Adrenal gland (tissue), 5 donors: ENCODE results near the gene SFN.

Experiments
- POLR2A ChIP-seq, 2 donors: fragments of 450-650 bp; IDR thresholded peaks; one replicate each; pipeline ENCODE4 v1.6.1; 2017; ENCODE audit warnings: antibody characterized with exemption in 2 of 2, mild to moderate bottlenecking in 2 of 2, moderate library complexity in 1 of 2
- TF ChIP-seq, protein P1 (sequence below), 6 experiments: fragments of 450-650 bp in 4 of 6; fragments of 200-600 bp in 2 of 6; sonication (generic) in 1 of 6; IDR thresholded peaks; 1 replicate in 5 of 6; 2 replicates in 1 of 6; pipeline versions ENCODE4 v1.5.1 to v1.8.0; 2016 to 2021; ENCODE audit warnings: antibody characterized with exemption in 6 of 6, mild to moderate bottlenecking in 2 of 6, moderate library complexity in 1 of 6
- donor health status: DM: no; HTN: no; CAD: no.

DNA sequence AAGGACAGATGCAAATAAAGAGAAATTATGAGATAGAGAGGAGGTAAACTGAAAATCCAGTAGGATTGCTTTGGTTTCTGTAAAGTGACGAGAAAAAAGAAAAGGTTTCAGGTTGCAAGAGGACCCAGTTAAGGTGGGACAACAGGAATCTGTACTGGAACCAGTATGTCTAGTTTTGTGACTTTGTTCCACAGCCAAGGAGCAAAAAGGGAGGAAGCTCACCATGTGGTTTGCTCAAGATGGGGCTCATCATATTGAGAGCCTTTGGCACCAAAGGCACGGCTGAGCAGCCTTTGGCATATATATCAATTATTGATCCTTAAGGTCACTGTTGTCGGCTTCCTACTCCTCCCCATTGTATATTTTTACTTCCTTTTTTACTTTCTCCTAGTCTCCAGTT is 38.2 kb upstream of the SFN start:
- TF ChIP-seq, protein P1, sequence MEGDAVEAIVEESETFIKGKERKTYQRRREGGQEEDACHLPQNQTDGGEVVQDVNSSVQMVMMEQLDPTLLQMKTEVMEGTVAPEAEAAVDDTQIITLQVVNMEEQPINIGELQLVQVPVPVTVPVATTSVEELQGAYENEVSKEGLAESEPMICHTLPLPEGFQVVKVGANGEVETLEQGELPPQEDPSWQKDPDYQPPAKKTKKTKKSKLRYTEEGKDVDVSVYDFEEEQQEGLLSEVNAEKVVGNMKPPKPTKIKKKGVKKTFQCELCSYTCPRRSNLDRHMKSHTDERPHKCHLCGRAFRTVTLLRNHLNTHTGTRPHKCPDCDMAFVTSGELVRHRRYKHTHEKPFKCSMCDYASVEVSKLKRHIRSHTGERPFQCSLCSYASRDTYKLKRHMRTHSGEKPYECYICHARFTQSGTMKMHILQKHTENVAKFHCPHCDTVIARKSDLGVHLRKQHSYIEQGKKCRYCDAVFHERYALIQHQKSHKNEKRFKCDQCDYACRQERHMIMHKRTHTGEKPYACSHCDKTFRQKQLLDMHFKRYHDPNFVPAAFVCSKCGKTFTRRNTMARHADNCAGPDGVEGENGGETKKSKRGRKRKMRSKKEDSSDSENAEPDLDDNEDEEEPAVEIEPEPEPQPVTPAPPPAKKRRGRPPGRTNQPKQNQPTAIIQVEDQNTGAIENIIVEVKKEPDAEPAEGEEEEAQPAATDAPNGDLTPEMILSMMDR (IDR thresholded peaks at IDR 0.05), result no peak
- no peak for TF ChIP-seq POLR2A (IDR thresholded peaks at IDR 0.05)
